Peyer's patch (tissue), 4 donors: ENCODE data around the gene MINDY4.

ENCODE experiments used
- CTCF ChIP-seq, 6 experiments: fragments of 450-650 bp in 4 of 6; fragments of 200-600 bp in 2 of 6; sonication (generic) in 1 of 6; IDR thresholded peaks; one replicate each; pipeline ENCODE4 v1.5.1; 2017 to 2019; ENCODE audit warnings: antibody characterized with exemption in 6 of 6, mild to moderate bottlenecking in 3 of 6, moderate library complexity in 1 of 6
- POLR2A ChIP-seq, 2 donors: fragments of 450-650 bp; IDR thresholded peaks; one replicate each; pipeline ENCODE4 v1.5.1; 2017; ENCODE audit warnings: antibody characterized with exemption in 2 of 2, mild to moderate bottlenecking in 2 of 2, moderate library complexity in 2 of 2

GRCh38 chr7:30941582-30942323, 170.5 kb downstream of the MINDY4 start:
- no peak for TF ChIP-seq CTCF (IDR thresholded peaks at IDR 0.05)
- TF ChIP-seq POLR2A (IDR thresholded peaks at IDR 0.05): no peak
